Fibroblast of lung (primary cell): ENCODE data around the gene AOAH. TPM values are rescaled to one million over a fixed set of nuclear protein-coding genes. Genes with fewer than 3 reads are reported as not detected.

Experiments
- DNase-seq, 2 donors: peaks; one replicate each; pipeline versions ENCODE4 v3.0.0 to v3.0.0-alpha.2; 2010; ENCODE audit warnings: low read depth in 2 of 2
- H2AFZ ChIP-seq: 2 replicates; pipeline ENCODE4 v1.5.1; 2012; ENCODE audit warnings: low read length, control low read depth, inconsistent platforms
- H3K27ac ChIP-seq: 2 replicates; pipeline ENCODE4 v1.5.1; 2011; ENCODE audit warnings: low read length, control low read depth; ENCODE audit not compliant: insufficient read depth
- H3K27me3 ChIP-seq: 2 replicates; pipeline ENCODE4 v1.5.1; 2011; ENCODE audit warnings: mild to moderate bottlenecking, low read length; ENCODE audit not compliant: control insufficient read depth, insufficient read depth
- H3K36me3 ChIP-seq: 2 replicates; pipeline ENCODE4 v1.5.1; 2011; ENCODE audit warnings: low read length; ENCODE audit not compliant: control insufficient read depth, insufficient read depth
- H3K4me1 ChIP-seq: 2 replicates; pipeline ENCODE4 v1.5.1; 2011; ENCODE audit warnings: low read length; ENCODE audit not compliant: control insufficient read depth, insufficient read depth; ENCODE audit errors: extremely low read depth
- H3K4me2 ChIP-seq: 2 replicates; pipeline ENCODE4 v1.5.1; 2011; ENCODE audit warnings: low read length, control low read depth; ENCODE audit not compliant: insufficient read depth; ENCODE audit errors: extremely low read depth
- H3K4me3 ChIP-seq, 4 experiments: fragments of 200-600 bp in 1 of 4; sonication (generic) in 1 of 4; replicated peaks in 1 of 4; 2 replicates each; pipeline ENCODE4 v1.5.1; 2011 to 2016; ENCODE audit warnings: low read length in 4 of 4, low read depth in 3 of 4, mild to moderate bottlenecking in 3 of 4, control low read depth in 2 of 4, inconsistent platforms in 1 of 4, mixed read lengths in 1 of 4; ENCODE audit not compliant: insufficient read depth in 1 of 4; ENCODE audit errors: control extremely low read depth in 1 of 4
- H3K79me2 ChIP-seq: 2 replicates; pipeline ENCODE4 v1.5.1; 2012; ENCODE audit warnings: mild to moderate bottlenecking, low read length, inconsistent platforms; ENCODE audit not compliant: control insufficient read depth, insufficient read depth
- H3K9ac ChIP-seq: 2 replicates; pipeline ENCODE4 v1.5.1; 2011; ENCODE audit warnings: mild to moderate bottlenecking, low read length, control low read depth; ENCODE audit not compliant: insufficient read depth
- H3K9me3 ChIP-seq: 2 replicates; pipeline ENCODE4 v1.5.1; 2012; ENCODE audit warnings: low read depth, low read length; ENCODE audit not compliant: control insufficient read depth, insufficient read depth
- H4K20me1 ChIP-seq: 2 replicates; pipeline ENCODE4 v1.5.1; 2011; ENCODE audit warnings: low read length; ENCODE audit not compliant: control insufficient read depth, insufficient read depth; ENCODE audit errors: extremely low read depth
- EZH2 ChIP-seq: IDR thresholded peaks from 2 replicates; pipeline ENCODE4 v1.5.1; 2012; ENCODE audit warnings: low read length, control low read depth, mild to moderate bottlenecking; ENCODE audit errors: missing control alignments
- polyA plus RNA-seq, 2 donors: library from polyadenylated mRNA; depleted of rRNA in 1 of 2; stranded (reverse) in 1 of 2; unstranded in 1 of 2; fragments of >200 nt; gene quantifications; 2 replicates each; pipeline ENCODE4 v1.2.1, GENCODE V29; 2011 to 2012; ENCODE audit warnings: missing spikeins in 1 of 2
- total RNA-seq: library from RNA; depleted of rRNA; stranded (reverse); fragments of >200 nt; gene quantifications from 2 replicates; pipeline ENCODE4 v1.2.1, GENCODE V29; 2014
- TF ChIP-seq, protein P1 (sequence below), 2 donors: IDR thresholded peaks in 1 of 2; conservative IDR thresholded peaks in 1 of 2; 1 replicate in 1 of 2; 2 replicates in 1 of 2; pipeline ENCODE4 v1.5.1; 2011 to 2012; ENCODE audit warnings: low read length in 2 of 2, control low read depth in 1 of 2, inconsistent platforms in 1 of 2, low read depth in 1 of 2, mild to moderate bottlenecking in 1 of 2

Gene AOAH
- total and polyA plus RNA-seq, 2 donors (not counting 1 experiment from before 2014, with no cell fraction given): not detected

DNA sequence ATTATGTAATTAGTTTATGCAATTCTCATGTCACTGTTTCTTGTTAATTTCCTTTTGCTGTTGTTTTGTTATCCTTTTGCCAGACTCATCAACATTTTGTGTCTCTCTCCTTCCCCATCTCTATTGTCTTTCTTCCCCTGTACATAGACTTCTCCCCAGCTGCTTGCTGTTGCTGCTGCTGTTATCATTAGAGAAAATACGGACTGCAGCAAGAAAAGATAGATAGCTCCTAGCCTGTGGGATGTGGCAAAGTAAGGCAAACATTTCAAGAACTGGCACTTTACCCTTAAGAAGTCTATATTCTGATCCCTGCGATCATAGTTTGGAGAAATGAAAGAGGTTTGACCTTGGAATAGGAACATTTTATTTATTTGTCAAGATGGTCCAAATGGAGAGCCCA, 162.2 kb downstream of the AOAH start:
- H3K4me1 ChIP-seq: no peaks in the 10 kb centered on the region
- H3K27me3 ChIP-seq: no peaks in the 10 kb centered on the region
- no peak for TF ChIP-seq EZH2
- no peaks in the 10 kb centered on the region for H3K79me2 ChIP-seq
- DNase-seq: no peak
- H3K4me3 ChIP-seq: no peak overlapping the region
- no peaks in the 10 kb centered on the region for H3K36me3 ChIP-seq
- H3K4me2 ChIP-seq: no peak overlapping the region
- H4K20me1 ChIP-seq: no peaks in the 10 kb centered on the region
- no peak overlapping the region for H3K27ac ChIP-seq
- H3K9ac ChIP-seq: no peak overlapping the region
- no peak overlapping the region for H2AFZ ChIP-seq
- no peaks in the 10 kb centered on the region for H3K9me3 ChIP-seq

DNA sequence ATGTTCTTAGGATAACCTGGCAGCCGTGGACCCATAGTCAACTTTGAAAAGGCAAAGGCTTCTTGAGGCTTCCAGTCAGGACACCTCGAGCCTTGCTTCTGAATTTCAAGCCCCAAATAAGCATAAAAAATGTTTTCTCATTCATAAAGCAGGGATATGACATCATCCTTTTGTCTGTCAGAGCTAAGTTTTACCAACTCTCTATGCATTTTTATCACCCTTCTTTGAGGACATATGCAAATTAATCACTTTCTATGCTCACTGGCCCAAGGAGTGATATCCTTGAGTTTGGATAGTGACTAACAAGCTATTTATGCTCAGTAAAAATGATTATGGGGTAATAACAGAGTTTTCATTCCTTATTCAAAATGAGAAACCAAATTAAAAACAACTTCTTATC, 175.3 kb downstream of the AOAH start:
- no peaks in the 10 kb centered on the region for H3K27me3 ChIP-seq
- H3K79me2 ChIP-seq: no peaks in the 10 kb centered on the region
- no peak overlapping the region for H3K9ac ChIP-seq
- no peaks in the 10 kb centered on the region for H3K4me1 ChIP-seq
- H4K20me1 ChIP-seq: no peaks in the 10 kb centered on the region
- H3K27ac ChIP-seq: no peak overlapping the region
- peak in 1 of 2 donors; percentile 25 for DNase-seq
- no peak overlapping the region for H3K4me2 ChIP-seq
- TF ChIP-seq EZH2: no peak
- TF ChIP-seq, protein P1, sequence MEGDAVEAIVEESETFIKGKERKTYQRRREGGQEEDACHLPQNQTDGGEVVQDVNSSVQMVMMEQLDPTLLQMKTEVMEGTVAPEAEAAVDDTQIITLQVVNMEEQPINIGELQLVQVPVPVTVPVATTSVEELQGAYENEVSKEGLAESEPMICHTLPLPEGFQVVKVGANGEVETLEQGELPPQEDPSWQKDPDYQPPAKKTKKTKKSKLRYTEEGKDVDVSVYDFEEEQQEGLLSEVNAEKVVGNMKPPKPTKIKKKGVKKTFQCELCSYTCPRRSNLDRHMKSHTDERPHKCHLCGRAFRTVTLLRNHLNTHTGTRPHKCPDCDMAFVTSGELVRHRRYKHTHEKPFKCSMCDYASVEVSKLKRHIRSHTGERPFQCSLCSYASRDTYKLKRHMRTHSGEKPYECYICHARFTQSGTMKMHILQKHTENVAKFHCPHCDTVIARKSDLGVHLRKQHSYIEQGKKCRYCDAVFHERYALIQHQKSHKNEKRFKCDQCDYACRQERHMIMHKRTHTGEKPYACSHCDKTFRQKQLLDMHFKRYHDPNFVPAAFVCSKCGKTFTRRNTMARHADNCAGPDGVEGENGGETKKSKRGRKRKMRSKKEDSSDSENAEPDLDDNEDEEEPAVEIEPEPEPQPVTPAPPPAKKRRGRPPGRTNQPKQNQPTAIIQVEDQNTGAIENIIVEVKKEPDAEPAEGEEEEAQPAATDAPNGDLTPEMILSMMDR (conservative IDR thresholded peaks at IDR 0.05 in 1 of 2, IDR thresholded peaks at IDR 0.05 in 1 of 2; ENCODE audit: low read depth in 1 of 2, low read length in 2 of 2): no peak
- H2AFZ ChIP-seq: no peak overlapping the region
- H3K4me3 ChIP-seq: no peak overlapping the region
- no peaks in the 10 kb centered on the region for H3K36me3 ChIP-seq
- no peaks in the 10 kb centered on the region for H3K9me3 ChIP-seq

DNA sequence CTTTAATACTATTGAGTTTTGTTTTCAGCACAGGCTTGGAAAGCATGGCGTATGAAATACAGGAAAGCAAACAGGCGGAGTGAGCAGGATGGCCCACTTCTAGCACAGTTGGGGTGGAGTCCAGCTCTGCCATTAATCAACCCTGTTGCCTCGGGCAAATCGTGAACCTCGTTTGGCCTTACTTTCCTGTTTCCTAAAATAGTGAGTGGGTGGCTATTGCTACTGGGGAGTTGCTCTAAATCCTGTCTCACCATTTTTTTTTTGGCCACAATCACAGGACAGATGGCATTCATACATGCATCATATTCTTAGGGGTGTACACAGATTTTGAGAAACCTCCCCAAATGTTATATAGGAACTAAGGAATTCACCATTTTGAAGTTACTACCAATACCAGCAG, 176.9 kb downstream of the AOAH start:
- Histone ChIP-seq H3K27ac (no peak overlapping the region), H3K4me3 (no peak overlapping the region), H3K9me3 (no peaks in the 10 kb centered on the region), H3K36me3 (no peaks in the 10 kb centered on the region), H3K4me1 (no peaks in the 10 kb centered on the region), H3K79me2 (no peaks in the 10 kb centered on the region), H4K20me1 (no peaks in the 10 kb centered on the region), H2AFZ (no peak overlapping the region), H3K9ac (no peak overlapping the region), H3K27me3 (no peaks in the 10 kb centered on the region), H3K4me2 (no peak overlapping the region)
- TF ChIP-seq, protein P1 (conservative IDR thresholded peaks at IDR 0.05 in 1 of 2, IDR thresholded peaks at IDR 0.05 in 1 of 2; ENCODE audit: low read depth in 1 of 2, low read length in 2 of 2): no peak
- no peak for TF ChIP-seq EZH2
- no peak for DNase-seq
